Muscle of back (tissue), 11 donors: ENCODE measurements around the gene EOGT. TPM values are rescaled to one million over a fixed set of nuclear protein-coding genes. Genes with fewer than 3 reads are reported as not detected.
A peak's percentile ranks its signal among the peaks of the same experiment; 100 is the strongest.

Experiments used
- DNase-seq, 3 donors: peaks; one replicate each; pipeline versions ENCODE4 v3.0.0 to v3.0.0-alpha.2; 2013
- polyA plus RNA-seq, 10 donors: library from polyadenylated mRNA; unstranded; fragments of 120-200 nt; gene quantifications; one replicate each; pipeline ENCODE4 v1.2.1, GENCODE V29; 2013; ENCODE audit not compliant: insufficient read length in 10 of 10

The EOGT gene
- polyA plus RNA-seq, 10 donors, result 12.9 to 26.6 (median 19.9) TPM

DNA sequence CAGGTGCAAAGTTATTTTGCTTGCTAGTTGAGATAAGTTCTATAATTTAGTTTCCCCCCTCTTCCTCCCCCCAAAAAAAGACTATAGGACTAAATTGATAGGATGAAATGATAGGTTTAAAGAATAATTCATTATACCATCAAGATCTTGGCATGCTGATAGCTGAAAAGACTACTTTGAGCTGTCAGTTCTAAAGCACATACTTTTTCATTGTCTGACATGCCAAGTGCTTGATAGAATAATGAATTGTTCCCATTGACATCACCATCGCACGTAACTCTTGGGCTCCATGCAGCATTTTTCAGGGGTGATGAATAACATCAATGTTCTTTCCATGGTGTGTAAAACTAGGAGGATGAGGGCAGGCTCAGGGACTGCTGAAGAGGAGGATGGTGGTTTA lies 48.8 kb downstream of the EOGT start:
- DNase-seq, result no peak

DNA sequence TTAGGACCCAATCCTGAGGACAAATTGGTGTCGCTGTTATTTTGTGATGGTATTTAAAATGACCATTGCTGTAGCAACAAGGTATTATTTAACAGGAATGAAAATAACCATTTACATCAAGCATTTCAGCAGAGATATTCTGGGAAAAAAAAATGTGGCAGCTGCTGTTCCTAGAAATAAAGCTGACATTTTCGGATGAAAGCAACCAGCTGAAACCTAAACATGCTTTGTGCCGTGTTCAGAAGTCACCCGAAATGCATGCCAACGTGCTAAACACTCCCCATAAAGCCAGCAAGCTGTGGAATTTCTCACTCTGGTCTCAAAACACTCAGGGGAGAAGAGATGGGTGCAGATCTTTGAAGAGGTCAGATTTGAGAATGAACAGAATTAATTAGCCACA lies 49.6 kb downstream of the EOGT start:
- DNase-seq, result peak in 2 of 3 donors; percentile 18 to 39

DNA sequence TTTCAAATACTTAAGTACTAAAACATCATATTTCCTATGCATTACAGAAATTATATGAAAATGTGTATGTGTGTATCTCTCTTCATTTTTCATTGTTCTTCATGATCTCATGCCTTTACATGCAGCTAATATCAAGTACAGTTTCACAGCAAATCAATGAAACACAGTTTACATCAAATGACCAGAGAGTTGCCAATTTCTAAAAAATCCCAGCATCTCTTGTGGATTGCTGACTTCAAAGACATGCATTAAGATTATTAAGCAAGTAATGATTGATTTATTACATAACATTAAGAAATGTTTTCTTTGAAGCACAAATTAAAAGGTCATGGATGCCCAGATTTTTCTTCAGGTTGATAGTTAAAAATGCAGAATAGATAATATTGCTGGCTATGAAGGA lies 50.1 kb downstream of the EOGT start:
- DNase-seq, result no peak

DNA sequence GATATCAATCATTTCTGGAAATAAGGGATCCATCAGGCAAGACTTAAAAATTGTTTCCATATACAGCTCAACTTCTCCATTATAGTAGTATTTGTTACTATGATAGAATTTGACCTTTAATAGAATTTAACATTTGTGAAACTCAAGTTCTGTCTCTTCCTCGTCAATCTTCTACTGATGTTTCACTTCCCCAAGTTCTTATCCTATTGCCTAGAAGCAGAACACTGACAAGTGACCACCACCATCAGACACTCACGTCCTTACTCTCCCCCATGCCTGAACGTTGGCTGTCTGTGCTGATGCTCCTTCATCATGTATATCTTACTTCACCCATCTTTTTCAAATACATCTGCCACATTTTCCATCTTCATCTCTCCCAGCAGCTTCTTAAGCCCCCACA lies 54.6 kb downstream of the EOGT start:
- DNase-seq, result no peak

DNA sequence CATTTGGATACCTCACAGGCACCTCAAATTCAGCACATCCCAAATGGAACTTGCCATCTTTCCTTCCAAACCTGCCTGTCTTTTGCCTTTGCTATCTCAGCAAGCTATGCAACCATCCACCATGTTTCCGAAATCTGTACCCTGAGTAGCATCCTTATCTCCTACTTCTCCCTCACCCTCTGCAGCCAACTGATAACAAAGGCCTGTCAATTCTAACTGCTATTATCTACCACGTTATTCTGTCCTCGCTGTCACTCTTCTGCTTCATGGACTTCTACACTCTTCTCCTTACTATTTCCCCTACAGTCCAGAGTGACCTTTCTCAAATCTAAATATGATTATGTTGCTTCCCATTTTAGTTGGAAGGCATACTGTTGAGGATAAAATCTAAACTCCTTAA lies 55.6 kb downstream of the EOGT start:
- no peak for DNase-seq

DNA sequence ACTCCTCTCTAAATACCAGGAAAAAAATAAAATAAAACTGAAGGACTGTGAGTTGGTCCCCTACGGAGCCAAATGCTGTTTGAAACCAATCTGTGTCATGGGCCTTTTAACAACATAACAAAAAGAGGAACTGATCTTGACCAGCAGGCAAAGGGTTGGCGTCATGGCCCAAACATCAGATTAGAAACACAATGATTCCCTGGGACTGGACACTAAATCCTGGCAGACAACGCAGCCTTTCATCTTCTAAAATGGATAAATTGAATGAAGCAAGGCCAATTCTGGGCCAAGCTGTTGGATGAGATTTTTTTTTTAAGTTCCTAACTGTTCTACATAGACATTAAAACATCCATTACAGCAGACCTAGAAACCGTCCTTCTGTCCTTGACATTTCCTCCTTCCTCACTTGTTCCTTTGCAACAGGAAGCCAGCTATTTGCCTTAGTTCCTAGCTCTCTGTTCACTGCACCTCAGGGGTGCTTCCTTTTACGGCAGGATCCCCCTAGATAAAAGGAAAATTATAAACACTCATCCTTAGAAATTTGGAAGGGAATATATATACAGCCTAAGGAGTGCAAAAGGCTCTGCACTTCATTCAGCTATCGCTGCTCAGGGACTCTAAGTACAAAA lies 59.6 kb downstream of the EOGT start:
- no peak for DNase-seq

DNA sequence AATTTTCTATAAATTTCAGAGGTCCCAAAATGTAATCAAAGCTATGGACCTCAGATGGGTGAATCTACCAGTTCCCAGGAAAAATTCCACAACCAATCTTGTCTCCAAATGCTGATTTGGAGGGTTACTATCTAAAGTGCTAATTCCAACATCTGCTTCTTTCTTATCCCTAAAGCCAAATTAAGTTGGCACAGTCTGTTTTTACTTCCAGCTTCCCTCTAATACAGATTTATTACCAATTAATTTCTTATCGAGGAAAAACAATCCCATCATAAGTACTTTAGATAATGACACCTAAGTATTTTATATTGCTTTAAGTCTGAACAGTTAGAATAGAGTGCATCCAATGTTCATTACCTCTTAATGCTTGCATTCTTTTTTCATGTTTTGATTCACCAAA lies 68.3 kb downstream of the EOGT start:
- DNase-seq, result no peak

DNA sequence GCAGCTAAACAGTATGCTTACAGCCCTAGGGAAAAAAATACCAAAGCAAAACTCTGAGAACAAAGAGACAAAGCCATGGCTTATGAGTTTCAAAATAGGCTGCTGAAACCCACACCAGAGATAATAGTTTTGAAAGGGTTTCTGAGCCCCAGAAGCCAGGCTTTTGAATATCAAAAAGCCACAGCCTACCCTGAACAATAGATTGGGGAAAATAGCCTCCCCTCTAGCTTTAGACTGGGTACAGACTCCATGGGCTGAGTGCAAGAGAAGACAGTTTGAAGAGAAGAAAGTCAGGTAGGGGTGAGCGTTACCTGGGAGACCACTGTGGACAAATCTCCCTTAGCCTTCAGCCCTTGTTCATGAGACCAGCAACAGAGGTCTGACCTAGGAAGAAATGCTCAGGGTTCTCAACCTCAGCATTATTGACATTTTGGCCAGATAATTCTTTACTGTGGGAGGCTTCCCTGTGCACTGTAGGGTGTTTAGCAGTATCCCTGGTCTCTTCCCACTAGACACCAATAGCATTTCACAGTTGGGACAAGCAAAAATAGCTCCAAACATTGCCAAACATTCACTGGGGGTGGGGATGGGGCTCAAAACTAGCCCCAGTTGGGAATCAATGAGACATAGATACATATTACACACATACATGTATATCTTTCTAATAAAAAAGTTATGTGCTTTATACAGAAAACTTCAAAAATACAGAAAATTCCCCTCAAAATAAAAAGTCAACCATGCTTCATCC lies 69.6 kb downstream of the EOGT start:
- DNase-seq, result no peak

DNA sequence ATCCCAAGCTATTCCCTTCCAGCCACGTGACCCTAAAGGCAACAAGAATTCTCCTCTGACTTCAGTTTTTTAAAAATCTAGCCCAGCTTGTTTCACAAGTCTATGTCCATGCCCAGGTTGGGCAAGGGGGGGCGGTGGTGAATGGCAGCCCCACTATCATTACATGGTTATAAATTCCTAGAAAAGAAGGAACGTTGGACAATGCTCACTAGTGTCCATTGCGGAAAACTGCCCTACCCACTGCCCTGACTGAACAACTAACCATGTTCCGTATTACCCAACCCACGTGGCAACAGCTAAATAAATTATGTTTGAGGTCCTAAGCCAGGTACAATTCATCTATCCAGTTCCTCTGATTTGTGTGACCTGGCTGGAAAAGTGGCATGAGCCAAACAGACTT lies 72.4 kb downstream of the EOGT start:
- no peak for DNase-seq

DNA sequence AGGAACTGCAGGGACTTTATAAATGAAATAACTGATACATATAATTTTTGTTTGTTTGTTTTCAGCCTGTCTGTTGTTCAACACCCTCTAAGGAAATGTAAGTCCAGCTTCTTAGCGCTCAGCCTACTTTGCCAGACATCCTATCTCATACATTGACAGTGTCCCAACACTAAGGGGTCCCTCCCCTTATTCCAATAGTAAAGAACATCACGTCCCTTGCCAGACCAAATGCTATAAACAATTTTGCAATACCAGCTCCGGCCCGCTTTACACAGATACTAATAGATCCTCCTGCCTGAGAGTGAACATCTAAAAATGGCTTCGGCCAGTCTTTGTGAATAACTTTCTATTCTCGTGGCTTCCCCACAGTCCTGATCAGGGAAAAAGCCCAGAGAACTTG lies 76.6 kb downstream of the EOGT start:
- no peak for DNase-seq

DNA sequence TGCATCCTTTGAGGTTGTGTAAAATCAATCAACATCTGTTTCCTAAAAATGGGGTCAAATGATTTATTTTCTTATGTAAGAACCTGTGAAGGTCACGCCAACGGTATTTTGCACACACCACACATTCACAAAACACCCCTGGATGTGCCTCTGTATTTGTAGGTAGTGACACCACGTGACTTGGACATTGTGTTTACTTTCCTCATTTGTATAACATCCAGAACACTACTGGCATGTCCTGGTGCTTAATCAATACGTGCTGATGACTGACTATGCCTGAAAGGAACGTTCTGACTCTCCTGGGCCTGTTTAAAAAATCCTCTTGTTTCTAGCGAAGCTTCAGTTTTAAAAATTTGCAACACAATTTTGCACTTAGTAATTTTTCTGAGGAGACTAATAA lies 77.7 kb downstream of the EOGT start:
- DNase-seq, result no peak

DNA sequence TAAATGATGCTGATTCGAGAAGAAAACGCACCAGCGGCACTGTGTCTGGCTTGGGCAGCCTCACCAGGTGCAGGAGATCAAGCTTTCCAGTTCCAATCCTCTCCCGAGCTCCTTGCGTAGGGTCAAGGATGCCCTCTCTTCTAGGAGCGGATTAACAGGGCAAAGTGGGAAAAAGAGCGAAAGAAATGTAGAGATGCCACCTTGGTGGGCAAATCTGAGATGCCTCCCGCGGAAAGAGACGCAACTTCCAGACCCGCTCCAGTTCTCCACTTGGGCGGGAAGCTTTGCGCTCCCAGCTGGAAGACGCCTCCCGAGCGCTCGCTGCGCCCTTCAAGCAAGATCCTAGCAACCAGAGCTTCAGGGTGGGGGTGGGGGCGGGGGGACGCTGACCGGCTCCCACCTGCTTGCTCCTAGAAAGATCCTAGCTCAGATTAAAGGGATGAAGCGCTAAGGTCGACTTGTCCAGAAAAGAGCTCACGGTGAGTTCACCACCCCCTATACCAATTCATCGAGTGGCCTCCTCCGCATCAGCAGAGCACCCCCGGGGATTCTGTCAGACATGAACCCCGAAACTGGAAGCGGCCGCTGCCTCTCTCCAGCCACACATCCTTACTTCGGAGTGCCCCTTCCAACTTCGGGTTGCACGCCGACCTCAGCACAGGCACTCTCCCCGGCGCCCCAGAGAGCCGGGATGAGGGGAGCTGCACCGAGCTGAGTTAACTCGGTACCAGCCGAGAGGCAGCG lies 81.9 kb downstream of the EOGT start:
- peak in 1 of 3 donors; percentile 9 for DNase-seq

Other genes with a start within 250 kb of the EOGT start
- gene TAFA4, start 81.1 kb downstream of the EOGT start, polyA plus RNA-seq, result 1 to 10 TPM in 4 of 10 donors, under 1 TPM in 6; 0.09 to 1.7 (median 0.74) TPM
- gene TMF1, start 38.6 kb upstream of the EOGT start, polyA plus RNA-seq, result 10 to 100 TPM; 19.1 to 31.6 (median 27.0) TPM
- 10 to 100 TPM; 41.4 to 58.5 (median 50.0) TPM for gene UBA3, start 66.7 kb upstream of the EOGT start, polyA plus RNA-seq
- gene ARL6IP5, start 71.3 kb upstream of the EOGT start, polyA plus RNA-seq, result 100 to 1,000 TPM in 9 of 10 donors, 10 to 100 TPM in 1; 96.4 to 139 (median 128) TPM
- gene LMOD3, start 108.9 kb upstream of the EOGT start, polyA plus RNA-seq, result 100 to 1,000 TPM in 9 of 10 donors, 10 to 100 TPM in 1; 74.6 to 196 (median 135) TPM